GM19099 (cell line): ENCODE results near the gene NHSL2.

Experiments
- POLR2A ChIP-seq: IDR thresholded peaks from 3 replicates; pipeline ENCODE4 v1.6.1; 2011; ENCODE audit warnings: low read depth; ENCODE audit not compliant: insufficient read length; ENCODE audit errors: extremely low read depth

The NHSL2 gene

DNA sequence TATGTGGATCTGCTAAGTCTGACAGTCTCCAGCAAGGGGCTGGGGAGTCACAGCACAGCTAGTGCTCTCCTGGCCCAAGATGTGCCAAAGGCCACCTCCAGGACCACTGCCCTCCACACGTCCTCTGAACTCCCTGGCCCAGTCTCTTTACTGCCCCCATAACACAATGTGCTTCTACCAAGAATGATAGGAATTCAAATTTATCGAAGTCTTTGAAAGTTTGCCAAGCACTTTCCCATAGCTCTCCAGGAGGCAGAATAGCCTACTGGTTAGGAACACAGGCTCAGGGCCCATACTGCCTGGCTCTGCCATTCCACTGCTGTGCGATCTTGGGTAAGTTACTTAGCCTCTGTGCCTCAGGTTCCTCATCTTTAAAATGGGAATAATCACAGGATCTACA, 86.7 kb downstream of the NHSL2 start:
- no peak for TF ChIP-seq POLR2A

DNA sequence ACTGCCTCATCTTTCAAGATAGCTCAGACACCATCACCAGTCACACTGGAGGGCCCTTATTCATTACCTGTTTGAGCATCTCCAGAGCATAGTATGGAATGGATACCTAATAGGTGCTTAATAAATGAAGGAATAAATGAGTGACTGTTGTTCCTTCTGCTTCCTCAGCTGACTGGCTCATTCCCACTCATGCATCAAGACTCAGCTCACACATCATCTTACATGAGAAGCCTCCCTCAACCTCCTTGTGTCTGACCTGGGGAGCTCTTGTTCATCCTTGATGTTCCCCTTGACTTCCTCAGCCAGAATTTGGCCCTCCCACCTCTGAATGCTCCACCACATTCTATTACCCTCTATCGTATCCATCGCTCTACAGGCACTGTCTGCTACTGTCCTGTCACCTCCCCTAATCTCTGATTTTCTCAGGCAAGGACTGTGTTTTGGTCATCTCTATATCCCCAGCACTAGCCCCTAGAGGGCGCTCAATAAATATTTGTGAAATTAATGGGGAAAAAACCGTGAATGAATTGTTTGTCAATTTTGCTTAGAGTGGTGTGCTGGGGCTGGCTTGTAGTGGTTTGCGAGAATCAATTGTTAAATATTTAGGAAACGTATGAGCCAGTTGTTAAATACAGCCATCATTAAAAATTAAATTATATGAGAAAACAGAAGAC, 88.3 kb downstream of the NHSL2 start:
- no peak for TF ChIP-seq POLR2A

DNA sequence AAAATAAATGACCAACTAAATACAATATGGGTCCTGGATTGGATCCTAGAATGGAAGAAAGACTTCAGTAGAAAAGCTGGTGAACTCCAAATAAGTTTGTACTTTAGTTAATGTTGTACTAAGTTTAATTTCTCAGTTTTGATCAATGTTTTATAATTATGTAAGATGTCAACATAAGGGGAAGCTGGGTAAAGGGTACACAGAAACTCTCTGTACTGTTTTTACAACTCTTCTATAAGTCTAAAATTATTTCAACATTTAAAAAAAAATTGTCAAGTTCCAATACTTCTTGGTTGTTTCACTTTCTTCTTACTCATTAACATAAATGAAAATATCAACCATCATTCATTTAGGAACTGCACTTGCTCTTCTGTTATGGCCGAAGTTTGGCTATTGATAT, 88.9 kb downstream of the NHSL2 start:
- TF ChIP-seq POLR2A: no peak

DNA sequence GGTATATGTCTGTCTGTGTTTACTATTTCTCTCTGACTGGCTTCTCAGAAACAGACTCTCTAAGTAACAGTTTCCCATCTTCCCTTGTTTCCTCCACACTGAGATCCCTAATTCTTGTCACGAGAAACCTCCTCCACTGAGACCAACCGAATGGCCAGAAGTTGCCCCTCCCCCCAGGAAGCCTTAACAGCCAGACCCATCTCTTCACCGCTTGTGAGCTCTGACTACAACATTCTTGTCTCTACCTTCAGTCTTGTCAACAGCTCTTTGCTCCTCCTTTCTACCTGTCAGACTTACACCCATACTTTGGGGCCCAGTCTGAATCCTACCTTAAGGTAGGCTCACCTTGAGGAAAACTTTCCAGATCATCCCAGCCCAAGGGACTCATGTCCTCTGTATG, 90.8 kb downstream of the NHSL2 start:
- no peak for TF ChIP-seq POLR2A

DNA sequence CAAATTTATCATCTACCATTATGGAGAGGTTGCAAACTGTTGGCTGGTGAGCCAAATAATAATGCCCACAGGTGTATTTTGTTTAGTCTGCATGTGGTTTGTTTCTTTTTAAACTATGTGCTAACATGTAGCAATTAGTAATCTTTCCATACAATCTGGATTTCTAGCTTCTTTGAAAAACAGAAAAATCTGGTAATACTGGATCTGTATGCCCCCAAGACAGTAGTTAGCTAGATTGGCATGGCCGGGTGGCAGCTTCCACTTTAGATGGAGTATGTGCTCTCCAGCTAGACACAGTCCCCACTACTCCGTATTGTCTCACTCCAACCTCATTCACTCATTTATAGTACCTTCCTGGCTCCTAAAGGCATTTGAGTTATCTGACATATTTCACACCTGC, 91.3 kb downstream of the NHSL2 start:
- no peak for TF ChIP-seq POLR2A

DNA sequence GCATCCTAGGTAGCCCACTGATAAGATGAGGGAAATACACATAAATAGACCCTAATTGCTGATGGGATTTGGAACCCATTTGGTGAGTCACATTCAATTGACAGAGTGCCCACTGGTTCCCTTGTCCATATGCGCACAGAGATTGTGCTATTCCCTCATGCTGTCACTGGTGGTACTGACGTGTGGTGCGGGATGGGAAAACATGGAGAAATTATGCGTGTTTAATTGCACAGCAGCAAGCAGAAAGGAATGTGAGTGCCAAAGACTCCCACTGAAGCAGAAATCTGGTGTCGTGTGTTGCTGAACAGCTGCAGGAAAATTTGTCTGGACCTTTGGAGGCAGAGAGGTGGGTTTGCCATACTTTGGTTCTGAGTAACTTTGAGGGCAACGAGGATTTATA, 92.2 kb downstream of the NHSL2 start:
- TF ChIP-seq POLR2A: no peak

DNA sequence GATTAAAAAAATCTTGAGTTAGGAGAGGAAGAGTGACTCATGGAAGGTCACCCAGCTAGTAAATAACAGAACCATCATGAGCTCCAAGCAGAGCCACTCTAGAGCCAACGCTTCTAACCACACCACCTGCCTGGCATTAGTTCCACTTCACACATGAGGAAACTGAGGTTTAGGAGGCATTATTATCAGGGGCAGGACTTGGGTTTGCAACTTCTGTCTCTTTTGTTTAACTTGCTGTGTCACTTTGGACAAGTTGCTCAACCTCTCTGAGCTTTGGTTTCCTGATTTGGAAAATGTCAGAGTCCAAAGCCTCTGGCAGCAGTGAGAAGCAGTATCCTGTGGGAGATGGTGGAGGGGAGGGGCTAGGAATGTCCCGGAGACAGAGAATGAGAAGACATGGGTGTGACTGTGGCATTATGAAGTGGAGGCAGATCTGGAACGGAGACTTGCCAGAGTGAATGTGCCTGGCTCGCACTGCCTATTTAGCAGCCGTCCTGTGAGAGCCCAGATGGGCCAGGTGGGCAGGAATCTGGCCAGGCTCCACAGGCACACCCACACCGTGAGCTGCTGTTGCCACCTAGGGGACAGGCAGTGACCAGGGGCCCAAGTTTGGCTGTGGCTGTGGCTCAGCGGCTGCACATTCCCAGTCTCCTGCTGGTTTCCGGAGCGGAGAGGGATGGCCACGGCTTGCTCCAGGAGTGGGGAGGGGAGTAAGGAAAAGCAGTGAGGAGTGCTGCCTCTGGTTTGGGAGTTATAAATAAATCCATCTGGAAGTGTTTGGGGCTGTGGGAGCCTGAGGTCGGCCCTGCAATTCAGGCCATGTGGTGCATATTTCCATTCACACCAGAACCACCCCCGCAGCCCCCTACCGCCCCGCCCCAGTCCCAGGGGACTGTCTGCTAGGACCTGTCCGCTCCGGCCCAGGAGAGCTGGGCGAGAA, 93.4 kb downstream of the NHSL2 start:
- no peak for TF ChIP-seq POLR2A

DNA sequence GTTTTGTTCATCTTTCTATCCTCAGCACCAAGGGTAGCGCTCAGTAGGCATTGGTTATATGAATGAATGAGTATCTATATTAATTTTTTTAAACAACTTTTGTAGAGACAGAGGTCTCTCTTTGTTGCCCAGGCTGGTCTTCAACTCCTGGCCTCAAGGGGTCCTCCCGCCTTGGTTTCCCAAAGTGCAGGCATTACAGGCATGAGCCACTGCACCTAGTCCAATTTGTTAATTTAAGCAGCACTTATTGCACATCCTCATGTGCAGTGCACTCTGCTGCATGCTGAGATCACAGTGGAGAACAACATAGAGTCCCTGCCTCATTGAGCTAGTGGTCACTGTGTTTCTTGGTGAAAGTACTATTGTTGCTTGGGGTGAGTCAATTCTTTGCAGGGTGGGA, 94.4 kb downstream of the NHSL2 start:
- no peak for TF ChIP-seq POLR2A

DNA sequence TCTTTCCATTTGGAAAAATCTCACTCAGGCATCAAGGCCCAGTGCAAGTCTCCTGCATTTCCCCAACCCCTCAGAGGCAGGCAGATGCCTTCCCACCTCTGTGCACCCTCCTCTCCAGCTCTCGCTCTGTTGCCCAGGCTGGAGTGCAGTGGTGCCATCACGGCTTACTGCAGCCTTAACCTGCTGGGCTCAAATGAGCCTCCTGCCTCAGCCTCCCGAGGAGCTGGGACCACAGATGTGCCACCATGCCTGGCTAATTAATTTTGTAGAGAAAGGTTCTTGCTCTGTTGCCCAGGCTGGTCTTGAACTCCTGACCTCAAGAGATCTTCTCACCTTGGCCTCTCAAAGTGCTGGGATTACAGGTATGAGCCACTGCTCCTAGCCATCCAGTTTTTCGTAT, 95.8 kb downstream of the NHSL2 start:
- no peak for TF ChIP-seq POLR2A

DNA sequence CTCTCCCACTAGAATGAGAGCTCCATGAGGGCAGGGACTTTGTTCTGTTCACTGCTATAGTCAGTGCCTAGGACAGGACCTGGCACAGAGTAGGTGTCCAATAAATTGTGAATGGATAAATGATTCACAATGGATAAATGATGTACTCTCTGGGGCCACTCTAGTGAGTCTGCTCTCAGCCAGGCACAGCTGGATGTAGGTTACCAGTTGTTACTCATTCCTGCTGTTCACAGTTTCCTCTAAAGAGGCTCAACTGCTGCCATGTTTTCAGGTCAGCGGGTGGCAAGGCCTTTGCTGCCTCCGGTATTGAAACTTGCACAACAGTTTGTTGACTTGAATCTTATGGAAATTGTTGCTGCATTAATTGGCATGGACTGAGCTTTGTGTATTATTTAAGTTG, 99.1 kb downstream of the NHSL2 start:
- no peak for TF ChIP-seq POLR2A

DNA sequence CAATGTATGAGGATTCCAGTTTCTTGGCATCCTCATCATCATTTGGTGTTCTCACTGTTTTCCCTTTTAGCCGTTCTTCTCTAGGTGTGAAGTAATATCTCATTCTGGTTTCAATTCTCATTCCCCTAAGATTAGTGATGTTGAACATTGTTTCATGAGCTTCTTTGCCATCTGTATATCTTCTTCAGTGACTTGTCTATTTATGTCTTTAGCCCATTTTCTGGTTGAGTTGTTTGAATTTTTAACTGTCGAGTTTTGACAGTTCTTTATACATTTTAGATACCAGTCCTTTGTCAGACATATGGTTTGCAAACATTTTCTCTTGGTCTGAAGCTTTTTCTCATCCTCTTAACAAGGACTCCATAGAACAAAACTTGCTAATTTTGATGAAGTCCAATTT, 101.1 kb downstream of the NHSL2 start:
- no peak for TF ChIP-seq POLR2A

DNA sequence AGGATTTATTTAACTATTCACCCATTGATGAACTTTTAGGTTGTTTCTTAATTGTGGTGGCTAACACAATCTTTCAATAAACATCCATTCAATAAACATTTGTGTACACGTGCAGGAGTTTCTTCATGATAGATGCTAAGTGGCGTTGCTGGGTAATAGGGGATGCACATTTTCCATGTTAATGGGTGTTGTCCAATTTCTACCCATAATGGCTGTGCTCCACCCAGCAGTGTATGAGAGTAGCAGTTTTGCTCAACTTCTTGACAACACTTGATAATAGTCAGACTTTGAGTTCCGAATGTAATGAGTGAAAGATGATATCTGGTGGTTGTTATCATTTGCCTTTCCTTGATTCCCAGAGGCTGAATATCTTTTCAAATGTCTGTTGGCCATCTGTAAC, 104.7 kb downstream of the NHSL2 start:
- TF ChIP-seq POLR2A: no peak

DNA sequence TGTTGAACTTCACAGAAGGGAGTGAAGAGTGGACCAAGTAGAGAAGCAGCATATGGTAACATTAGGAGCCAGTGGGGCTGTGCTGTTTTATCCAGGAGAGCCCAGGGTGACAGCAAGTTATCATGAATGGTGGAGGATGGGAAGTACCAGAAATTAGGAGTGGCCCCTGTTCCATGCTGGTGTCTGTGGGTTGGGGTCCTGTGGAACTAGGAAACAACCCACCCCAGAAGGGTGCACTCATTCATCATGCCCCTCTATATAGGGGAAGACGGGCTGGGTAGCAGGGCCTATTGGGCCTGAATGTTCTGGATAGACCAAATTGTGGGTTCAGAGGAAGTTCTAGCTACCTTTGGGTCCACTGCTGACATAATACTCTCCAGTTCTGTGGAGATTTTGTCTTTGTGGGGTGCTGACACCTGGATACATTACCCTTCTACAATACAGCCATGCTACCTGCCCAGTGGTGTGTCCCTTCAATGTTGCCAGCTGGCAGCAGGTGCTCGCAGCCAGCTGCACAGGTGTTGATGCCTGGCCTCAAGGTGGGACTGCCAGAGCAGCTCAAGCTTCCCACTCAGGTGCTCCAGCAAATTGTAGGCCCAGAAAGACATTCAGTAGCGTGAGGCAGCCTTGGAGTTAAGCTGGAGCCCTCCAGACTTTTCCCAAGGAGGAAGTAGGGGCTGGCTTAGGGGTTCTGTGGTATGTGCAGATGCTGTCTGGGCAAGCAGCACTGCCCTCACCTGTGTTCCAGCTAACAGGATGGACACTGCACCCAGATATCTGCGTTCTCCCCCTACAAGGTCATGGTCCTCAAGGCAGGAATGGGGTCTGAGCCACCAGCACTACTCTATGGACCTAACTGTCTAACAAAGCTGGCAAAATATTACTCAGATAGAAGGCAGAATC, 106.5 kb downstream of the NHSL2 start:
- TF ChIP-seq POLR2A: no peak

DNA sequence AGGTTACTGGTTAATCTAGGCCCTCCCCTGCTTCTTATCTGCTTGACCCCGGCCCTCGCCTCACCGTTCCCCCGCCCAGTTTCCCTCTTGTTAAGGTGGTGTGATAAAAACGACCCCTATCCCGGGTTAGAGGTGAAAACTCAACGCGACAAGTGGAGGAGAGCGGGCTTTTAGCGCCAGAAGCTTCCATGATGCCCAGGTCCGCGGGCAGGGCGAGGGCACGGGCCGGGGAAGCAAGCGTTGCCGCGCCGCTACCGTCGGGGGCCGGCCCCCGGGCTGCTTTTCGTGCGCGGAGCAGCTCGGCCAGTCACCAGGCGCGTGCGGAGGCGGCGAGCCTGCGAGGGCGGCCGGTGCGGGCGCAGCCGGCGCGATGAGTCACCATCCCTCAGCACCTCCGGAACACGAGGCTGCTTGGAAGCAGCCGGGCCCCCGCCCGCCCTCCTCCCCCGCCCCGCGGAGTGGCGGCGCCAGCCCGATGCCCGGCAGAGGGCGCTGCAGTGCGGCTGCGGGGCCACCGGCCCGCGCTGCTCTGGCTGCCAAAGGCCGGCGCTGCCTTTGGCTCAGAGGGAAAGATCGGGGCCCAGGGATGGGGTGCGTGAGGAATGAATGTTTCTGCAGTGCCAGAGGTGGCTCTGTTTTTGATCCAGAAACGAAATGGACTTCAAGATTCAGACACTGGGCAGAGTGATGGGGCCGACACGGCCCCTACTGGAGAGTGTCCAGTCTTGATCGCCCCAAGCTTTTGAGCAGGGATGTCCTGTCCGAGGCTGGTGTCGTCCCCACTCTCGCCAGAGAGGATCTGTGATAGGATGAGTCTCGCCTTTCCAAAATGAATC, 107.8 kb downstream of the NHSL2 start:
- no peak for TF ChIP-seq POLR2A

DNA sequence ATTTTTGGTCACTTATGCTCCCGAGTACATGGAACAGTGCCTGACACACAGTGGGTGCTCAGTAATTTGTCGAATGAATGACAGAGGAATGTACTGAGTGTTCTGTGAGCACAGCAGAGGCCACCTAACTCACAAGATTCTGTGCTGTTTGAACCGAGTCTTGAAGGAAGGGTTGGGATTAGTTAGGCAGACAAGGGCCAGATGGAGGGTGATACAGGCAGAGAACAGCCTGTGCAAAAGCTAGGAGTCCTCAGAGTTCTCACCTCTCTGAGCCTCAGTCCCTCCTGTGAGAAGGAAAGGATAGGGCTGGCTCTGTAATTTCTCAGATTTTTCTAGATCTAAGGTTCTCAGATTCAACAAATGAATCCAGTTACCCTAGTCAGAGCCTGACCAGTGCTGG, 108.8 kb downstream of the NHSL2 start:
- TF ChIP-seq POLR2A: no peak

DNA sequence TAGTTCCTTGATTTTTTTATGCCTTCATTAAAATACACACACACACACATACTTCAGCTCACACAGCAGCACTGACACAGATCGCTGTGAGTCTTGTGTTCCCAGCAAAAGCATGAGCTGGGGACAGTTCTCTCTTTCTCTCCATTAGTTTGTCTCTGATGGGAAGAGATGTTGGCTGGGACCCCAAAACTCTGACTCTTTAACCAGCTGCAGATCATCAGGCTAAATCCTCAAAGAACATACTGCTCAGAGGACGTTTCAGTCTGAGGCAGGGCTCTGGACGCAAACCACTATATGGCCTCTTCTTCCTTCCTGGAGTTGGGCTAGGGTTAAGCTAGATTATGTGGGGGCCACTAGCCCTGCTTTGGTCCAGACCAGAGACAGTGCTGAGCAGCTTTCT, 109.6 kb downstream of the NHSL2 start:
- TF ChIP-seq POLR2A: no peak
